Epithelial cell of esophagus (primary cell): ENCODE results near the gene MIPEP.
"Not testable (repeated sequence)": the region's sequence is repeated elsewhere in the genome, so short reads cannot be mapped to it uniquely, and the experiment has no call there.

Experiments used
- DNase-seq: peaks from one replicate; pipeline ENCODE4 v3.0.0; 2010; ENCODE audit warnings: low read depth
- H3K4me3 ChIP-seq: 2 replicates; pipeline ENCODE4 v1.5.1; 2011; ENCODE audit warnings: mild to moderate bottlenecking, low read length, control low read depth
- TF ChIP-seq, protein P1 (sequence below): IDR thresholded peaks from 2 replicates; pipeline ENCODE4 v1.5.1; 2011; ENCODE audit warnings: low read depth, mild to moderate bottlenecking, low read length, control low read depth, inconsistent platforms; ENCODE audit not compliant: insufficient read depth; ENCODE audit errors: missing control alignments

The MIPEP gene

DNA sequence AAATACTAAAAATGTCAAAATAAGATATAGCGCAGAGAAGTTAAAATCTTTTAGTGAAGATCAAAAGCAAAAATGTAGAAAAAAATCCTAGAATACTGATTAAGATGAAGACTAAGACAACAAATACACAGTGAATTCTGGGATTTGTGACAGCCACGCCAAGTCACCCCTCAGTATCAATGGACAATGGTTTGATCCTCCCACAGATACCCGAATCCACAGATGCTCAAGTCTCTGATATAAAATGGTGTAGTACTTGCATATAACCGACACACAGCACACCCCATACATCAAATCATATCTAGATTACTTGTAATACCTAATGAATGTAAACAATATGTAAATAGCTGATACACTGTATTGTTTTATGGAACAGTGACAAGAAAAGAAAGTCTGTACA lies 5.9 kb downstream of the MIPEP start:
- no peak overlapping the region for H3K4me3 ChIP-seq
- TF ChIP-seq, protein P1, sequence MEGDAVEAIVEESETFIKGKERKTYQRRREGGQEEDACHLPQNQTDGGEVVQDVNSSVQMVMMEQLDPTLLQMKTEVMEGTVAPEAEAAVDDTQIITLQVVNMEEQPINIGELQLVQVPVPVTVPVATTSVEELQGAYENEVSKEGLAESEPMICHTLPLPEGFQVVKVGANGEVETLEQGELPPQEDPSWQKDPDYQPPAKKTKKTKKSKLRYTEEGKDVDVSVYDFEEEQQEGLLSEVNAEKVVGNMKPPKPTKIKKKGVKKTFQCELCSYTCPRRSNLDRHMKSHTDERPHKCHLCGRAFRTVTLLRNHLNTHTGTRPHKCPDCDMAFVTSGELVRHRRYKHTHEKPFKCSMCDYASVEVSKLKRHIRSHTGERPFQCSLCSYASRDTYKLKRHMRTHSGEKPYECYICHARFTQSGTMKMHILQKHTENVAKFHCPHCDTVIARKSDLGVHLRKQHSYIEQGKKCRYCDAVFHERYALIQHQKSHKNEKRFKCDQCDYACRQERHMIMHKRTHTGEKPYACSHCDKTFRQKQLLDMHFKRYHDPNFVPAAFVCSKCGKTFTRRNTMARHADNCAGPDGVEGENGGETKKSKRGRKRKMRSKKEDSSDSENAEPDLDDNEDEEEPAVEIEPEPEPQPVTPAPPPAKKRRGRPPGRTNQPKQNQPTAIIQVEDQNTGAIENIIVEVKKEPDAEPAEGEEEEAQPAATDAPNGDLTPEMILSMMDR, result no peak
- no peak for DNase-seq

DNA sequence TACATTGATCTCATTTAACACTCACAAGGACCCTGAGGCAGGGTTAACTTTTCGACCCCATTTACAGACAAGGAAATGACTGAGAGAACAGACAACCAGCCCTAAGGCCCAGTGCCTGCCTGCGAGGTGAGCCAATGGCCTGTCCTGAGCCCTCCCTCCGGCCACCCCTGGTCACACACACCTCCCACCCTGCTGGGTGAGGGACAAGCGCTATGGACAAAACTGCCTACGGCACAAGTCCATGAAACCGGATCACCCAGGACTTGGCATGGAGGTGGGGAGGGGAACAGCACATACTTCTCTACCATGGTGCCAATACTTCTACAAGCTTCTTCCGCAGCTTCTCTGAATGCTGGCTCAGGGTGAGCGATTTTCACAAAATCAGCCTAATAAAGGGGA lies 7.8 kb downstream of the MIPEP start:
- not testable (repeated sequence) for H3K4me3 ChIP-seq

DNA sequence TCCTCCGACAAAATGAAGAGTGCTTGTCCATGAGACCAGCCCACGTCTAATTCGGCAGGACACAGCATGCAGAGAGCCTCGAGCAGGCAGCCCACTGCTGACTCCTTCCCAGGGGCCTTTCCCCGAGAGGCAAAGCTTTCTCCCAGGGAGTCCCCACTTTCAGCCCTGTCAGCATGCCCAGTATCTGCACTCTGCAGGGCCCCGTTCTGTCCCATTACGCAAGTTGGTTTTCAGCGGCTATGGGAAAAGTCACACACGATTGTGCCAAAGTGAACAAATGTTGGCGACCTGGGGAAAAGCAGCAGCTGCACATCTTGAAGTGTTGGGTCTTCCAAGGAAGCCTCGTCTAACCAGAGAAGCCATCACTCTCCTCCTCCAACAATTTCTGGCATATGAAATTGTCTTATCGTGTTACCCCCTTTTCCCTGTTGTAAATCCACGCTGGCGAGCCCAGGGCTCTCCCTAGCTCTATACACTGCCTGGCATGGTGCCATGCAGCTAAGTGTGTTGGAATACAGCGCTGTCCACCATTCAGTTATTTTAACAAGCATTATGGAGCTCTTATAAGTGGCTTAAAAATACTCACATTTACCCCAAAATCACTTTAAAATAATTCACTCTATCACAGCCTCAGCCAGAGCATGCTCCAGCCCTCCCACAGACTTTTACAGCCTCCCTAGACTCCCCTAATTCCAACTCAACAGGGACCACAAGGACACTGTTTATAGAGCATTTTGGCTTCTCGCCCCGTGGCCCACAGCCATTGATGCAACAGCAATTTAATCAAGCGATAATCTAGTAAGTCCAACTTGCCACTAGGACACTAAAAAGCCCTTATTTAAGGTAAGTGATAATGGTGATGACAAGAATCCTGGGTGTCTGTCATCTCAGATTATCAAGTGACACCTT lies 8.5 kb downstream of the MIPEP start:
- not testable (repeated sequence) for DNase-seq, H3K4me3 ChIP-seq

More for the DNA sequence above, 7.8 kb downstream of the MIPEP start:
- DNase-seq, result not testable (repeated sequence)

DNA sequence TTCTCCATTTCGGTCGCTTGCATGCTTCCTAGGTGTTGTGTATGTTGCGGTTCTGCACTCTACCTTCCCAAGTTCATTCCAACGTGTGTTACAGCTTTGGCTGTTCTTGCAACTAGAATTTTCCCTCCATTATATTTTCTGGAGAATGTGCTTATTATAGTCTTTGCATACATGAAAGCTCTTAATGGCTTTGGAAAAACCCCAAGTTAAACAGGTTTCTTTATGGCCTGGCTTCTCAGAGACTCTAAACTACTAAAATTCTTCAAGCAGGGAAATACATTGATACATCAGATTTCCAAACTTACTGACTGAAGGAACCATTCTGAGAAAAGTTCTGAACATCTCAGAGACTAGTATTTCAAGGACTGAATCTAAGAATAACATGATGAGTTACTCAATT lies 11.9 kb downstream of the MIPEP start:
- no peak for DNase-seq
- TF ChIP-seq, protein P1, result no peak
- no peak overlapping the region for H3K4me3 ChIP-seq

DNA sequence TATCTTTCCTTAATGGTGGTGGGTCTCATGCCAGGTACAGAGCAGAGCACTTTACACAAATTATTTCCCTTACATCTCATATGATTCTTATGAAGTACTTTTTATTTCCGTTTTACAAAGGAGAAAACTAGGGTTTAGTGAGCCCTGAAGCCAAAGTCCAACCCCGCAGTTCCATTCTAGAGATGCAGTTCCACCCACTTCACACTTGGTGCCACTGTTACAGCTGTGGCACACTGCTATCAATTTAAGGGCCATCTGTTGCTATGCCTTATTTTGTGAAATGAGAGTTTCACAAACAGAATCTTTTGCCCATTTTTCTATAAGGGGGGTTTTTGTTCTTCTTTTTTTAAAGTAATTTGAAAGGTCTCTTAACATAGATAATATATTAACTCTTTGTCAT lies 12.9 kb downstream of the MIPEP start:
- DNase-seq, result peak; percentile 31
- no peak overlapping the region for H3K4me3 ChIP-seq
- TF ChIP-seq, protein P1, result peak; percentile 65

DNA sequence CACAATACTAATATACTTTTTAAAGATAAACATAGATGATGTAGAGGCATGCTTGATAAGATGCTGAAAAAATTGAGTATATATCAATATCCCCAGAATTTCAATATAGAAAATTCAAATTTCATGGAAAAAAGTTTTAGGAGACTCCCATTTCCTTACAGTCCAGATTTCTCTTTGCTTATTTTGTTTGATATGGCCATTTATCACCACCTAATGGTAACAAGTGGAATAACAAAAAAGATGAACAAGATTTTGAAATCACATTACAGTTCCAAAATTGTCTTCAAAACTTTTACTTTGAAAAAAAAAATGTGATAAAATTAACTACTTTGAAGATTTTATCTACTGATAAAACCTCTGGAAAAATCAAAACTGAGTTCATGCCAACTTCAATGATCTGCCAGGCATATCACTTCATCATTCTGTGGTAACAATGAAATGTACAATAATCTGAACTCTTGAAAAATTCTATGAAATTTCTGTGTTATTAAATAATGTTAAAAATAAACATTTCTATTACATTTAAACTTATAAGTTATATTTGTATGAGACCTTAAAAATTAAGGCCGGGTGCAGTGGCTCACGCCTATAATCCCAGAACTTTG lies 17.5 kb downstream of the MIPEP start:
- TF ChIP-seq, protein P1, result peak; percentile 42
- peak; percentile 49 for DNase-seq
- no peak overlapping the region for H3K4me3 ChIP-seq

DNA sequence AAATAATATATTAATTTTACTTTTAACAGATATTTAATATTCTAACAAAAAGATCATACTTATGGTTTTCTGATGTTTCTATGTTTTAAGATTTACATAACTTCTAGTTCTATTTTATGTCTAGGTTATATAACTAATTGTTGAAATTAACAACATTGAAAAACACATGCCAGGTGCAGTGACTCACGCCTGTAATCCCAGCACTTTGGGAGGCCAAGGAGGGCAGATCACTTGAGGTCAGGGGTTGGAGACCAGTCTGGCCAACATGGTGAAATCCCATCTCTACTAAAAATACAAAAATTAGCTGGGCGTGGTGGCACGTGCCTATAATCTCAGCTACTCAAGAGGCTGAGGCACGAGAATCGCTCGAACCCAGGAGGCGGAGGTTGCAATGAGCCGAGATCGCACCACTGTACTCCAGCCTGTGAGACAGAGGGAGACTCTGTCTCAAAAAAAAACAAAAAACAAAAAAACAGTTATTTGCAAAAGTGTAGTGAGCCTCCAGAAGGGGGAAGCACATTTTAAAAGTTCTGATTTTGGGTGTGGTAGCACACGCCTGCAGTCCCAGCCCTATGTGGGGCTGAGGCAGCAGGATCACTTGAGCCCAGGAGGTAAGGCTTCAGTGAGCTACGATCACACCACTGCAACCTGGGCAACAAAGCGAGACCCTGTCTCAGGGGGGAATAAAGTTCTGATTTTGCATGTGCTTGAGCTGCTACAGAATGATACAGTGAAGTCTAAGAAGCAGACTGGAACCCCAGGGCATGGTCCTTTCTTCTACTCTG lies 18.7 kb downstream of the MIPEP start:
- TF ChIP-seq, protein P1, result no peak
- no peak for DNase-seq

More for the DNA sequence above, 18.7 kb downstream of the MIPEP start:
- H3K4me3 ChIP-seq, result no peak overlapping the region
